Smooth muscle cell (in vitro differentiated cells): ENCODE measurements around the gene TMEM127. TPM values are rescaled to one million over a fixed set of nuclear protein-coding genes. Genes with fewer than 3 reads are reported as not detected.
A peak's percentile ranks its signal among the peaks of the same experiment; 100 is the strongest.

ENCODE experiments used
- DNase-seq: peaks from one replicate; lab custom pipeline; 2025; ENCODE audit not compliant: unreplicated experiment; lab: John Stamatoyannopoulos, UW
- H2AFZ ChIP-seq: fragments of 200-600 bp; sonication (generic); 2 replicates; pipeline ENCODE4 v1.6.0; 2016; ENCODE audit warnings: antibody characterized with exemption, low read depth, mild to moderate bottlenecking
- H3F3A ChIP-seq: fragments of 200-600 bp; sonication (generic); 2 replicates; pipeline ENCODE4 v1.6.0; 2017; ENCODE audit warnings: antibody characterized with exemption, low read depth
- H3K27ac ChIP-seq: fragments of 200-600 bp; sonication (generic); 2 replicates; pipeline ENCODE4 v1.5.1; 2016; ENCODE audit warnings: low read depth, mild to moderate bottlenecking
- H3K27me3 ChIP-seq: fragments of 200-600 bp; sonication (generic); 2 replicates; pipeline ENCODE4 v1.6.1; 2016; ENCODE audit warnings: low read depth, mild to moderate bottlenecking
- H3K36me3 ChIP-seq: fragments of 200-600 bp; sonication (generic); 2 replicates; pipeline ENCODE4 v1.5.1; 2016; ENCODE audit warnings: low read depth
- H3K4me1 ChIP-seq: fragments of 200-600 bp; sonication (generic); 2 replicates; pipeline ENCODE4 v1.5.1; 2016; ENCODE audit warnings: low read depth
- H3K4me2 ChIP-seq: fragments of 200-600 bp; sonication (generic); 2 replicates; pipeline ENCODE4 v1.6.0; 2016; ENCODE audit warnings: mild to moderate bottlenecking
- H3K4me3 ChIP-seq: fragments of 200-600 bp; sonication (generic); 2 replicates; pipeline ENCODE4 v1.5.1; 2016; ENCODE audit warnings: mild to moderate bottlenecking
- H3K79me2 ChIP-seq: fragments of 200-600 bp; sonication (generic); 2 replicates; pipeline ENCODE4 v1.6.0; 2016; ENCODE audit warnings: low read depth, mild to moderate bottlenecking
- H3K9ac ChIP-seq: fragments of 200-600 bp; sonication (generic); 2 replicates; pipeline ENCODE4 v1.6.0; 2016; ENCODE audit warnings: low read depth
- H3K9me3 ChIP-seq: fragments of 200-600 bp; sonication (generic); replicated peaks from 2 replicates; pipeline ENCODE4 v1.5.1; 2016; ENCODE audit warnings: low read depth
- H4K20me1 ChIP-seq: fragments of 200-600 bp; sonication (generic); 2 replicates; pipeline ENCODE4 v1.6.0; 2016; ENCODE audit warnings: low read depth
- WGBS: methylation state at CpG from one replicate; pipeline ENCODE4 v1.1.7; 2016; ENCODE audit warnings: low lambda C conversion rate; 5-methylcytosine and 5-hydroxymethylcytosine counted together
- polyA plus RNA-seq: library from polyadenylated mRNA; unstranded; fragments of >200 nt; fragmentation: Nextera tagmentation; extraction: Ambion mirVana; gene quantifications from 2 replicates; pipeline ENCODE4 v1.2.1, GENCODE V29; 2016
- total RNA-seq: library from RNA; depleted of rRNA; stranded (reverse); fragments of >200 nt; gene quantifications from 2 replicates; pipeline ENCODE4 v1.2.3, GENCODE V29; 2014
- TF ChIP-seq, protein P1 (sequence below): fragments of 200-600 bp; sonication (generic); IDR thresholded peaks from 2 replicates; pipeline ENCODE4 v1.5.1; 2017; ENCODE audit warnings: borderline replicate concordance, mild to moderate bottlenecking, antibody characterized with exemption; ENCODE audit not compliant: insufficient read depth, poor library complexity, severe bottlenecking

TMEM127 gene
- total and polyA plus RNA-seq, 2 experiments from 2014 or later = 21.9 to 31.8 TPM

DNA sequence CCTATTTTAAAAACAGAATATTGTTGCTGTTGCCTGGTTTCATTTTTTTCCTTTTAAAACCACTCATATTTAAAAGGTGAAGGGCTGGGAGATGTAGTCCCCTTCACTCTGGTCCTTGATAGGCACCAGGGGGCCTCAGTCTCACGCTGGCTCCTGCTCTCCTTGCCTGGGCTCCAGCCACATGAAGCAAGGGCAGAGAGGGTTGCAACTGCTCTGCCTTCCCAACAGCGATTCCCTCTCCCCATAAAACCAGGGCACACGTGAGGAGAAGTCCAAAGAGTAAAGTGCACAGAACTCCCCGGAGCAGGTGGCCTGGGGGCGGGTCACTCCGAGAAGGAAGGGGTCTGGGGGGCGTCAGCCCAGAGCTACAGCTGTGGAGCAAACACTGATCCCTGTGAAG, 12.8 kb downstream of the TMEM127 start:
- H3K9ac ChIP-seq = no peak overlapping the region
- no peaks in the 10 kb centered on the region for H3K36me3 ChIP-seq
- H3K27ac ChIP-seq = no peak overlapping the region
- peaks cover 13% of the 10 kb centered on the region for H4K20me1 ChIP-seq
- no peaks in the 10 kb centered on the region for H3K9me3 ChIP-seq
- DNase-seq = no peak
- TF ChIP-seq, protein P1, sequence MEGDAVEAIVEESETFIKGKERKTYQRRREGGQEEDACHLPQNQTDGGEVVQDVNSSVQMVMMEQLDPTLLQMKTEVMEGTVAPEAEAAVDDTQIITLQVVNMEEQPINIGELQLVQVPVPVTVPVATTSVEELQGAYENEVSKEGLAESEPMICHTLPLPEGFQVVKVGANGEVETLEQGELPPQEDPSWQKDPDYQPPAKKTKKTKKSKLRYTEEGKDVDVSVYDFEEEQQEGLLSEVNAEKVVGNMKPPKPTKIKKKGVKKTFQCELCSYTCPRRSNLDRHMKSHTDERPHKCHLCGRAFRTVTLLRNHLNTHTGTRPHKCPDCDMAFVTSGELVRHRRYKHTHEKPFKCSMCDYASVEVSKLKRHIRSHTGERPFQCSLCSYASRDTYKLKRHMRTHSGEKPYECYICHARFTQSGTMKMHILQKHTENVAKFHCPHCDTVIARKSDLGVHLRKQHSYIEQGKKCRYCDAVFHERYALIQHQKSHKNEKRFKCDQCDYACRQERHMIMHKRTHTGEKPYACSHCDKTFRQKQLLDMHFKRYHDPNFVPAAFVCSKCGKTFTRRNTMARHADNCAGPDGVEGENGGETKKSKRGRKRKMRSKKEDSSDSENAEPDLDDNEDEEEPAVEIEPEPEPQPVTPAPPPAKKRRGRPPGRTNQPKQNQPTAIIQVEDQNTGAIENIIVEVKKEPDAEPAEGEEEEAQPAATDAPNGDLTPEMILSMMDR = no peak
- no peak overlapping the region for H2AFZ ChIP-seq
- H3K4me1 ChIP-seq = no peaks in the 10 kb centered on the region
- peaks cover 22% of the 10 kb centered on the region for H3K79me2 ChIP-seq
- H3F3A ChIP-seq = peaks cover 4% of the 10 kb centered on the region
- H3K27me3 ChIP-seq = no peaks in the 10 kb centered on the region
- H3K4me2 ChIP-seq = no peak overlapping the region
- no peak overlapping the region for H3K4me3 ChIP-seq
- WGBS = 94% methylated on average over 7 of the region's 7 CpGs

- no peak for DNase-seq
- Histone ChIP-seq H3K4me1 (no peaks in the 10 kb centered on the region), H3F3A (peaks cover 4% of the 10 kb centered on the region), H3K9ac (no peak overlapping the region), H2AFZ (no peak overlapping the region), H3K36me3 (no peaks in the 10 kb centered on the region), H4K20me1 (peaks cover 9% of the 10 kb centered on the region), H3K27ac (peak overlapping the region; percentile 47), H3K4me3 (no peak overlapping the region), H3K27me3 (no peaks in the 10 kb centered on the region), H3K9me3 (no peaks in the 10 kb centered on the region), H3K4me2 (no peak overlapping the region), H3K79me2 (peaks cover 18% of the 10 kb centered on the region)
- 97% methylated on average over 8 of the region's 8 CpGs for WGBS
- TF ChIP-seq, protein P1 = no peak
These were observed 13.3 kb downstream of the TMEM127 start for GRCh38 chr2:96252526-96252925.

- Histone ChIP-seq H3K27me3 (no peaks in the 10 kb centered on the region), H3K9ac (no peak overlapping the region), H3F3A (peaks cover 4% of the 10 kb centered on the region), H3K79me2 (peaks cover 11% of the 10 kb centered on the region), H4K20me1 (peaks cover 2% of the 10 kb centered on the region), H3K4me1 (no peaks in the 10 kb centered on the region), H3K9me3 (no peaks in the 10 kb centered on the region), H2AFZ (no peak overlapping the region), H3K36me3 (no peaks in the 10 kb centered on the region), H3K27ac (peak overlapping the region; percentile 59), H3K4me2 (peak overlapping the region; percentile 7), H3K4me3 (no peak overlapping the region)
- 65% methylated on average over 6 of the region's 6 CpGs for WGBS
- DNase-seq = no peak
- TF ChIP-seq, protein P1 = no peak
These were observed 14.0 kb downstream of the TMEM127 start for GRCh38 chr2:96251721-96252292.

DNA sequence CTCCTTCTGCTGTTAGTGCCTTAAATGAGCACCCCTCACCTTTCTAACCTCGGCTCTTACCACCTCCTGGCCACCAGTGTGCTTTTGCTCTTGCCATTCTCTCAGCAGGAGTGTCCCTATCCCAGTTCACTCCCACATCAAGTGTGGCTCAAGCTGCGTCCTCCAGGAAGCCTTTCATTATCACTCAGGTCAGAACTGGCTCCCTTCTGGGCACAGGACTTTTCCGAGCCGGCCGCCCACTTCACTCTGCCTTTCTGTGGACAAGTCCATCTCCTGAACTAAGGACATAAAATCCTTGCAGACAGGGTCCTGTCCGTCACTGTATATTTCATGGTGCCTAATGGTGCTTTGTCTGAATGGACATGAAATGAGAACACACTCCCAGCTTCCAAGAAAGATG, 15.6 kb downstream of the TMEM127 start:
- H3K4me2 ChIP-seq = no peak overlapping the region
- H3K36me3 ChIP-seq = no peaks in the 10 kb centered on the region
- H3K27ac ChIP-seq = no peak overlapping the region
- no peaks in the 10 kb centered on the region for H3K4me1 ChIP-seq
- no peaks in the 10 kb centered on the region for H3K27me3 ChIP-seq
- no peak overlapping the region for H2AFZ ChIP-seq
- peaks cover 4% of the 10 kb centered on the region for H3F3A ChIP-seq
- no peak overlapping the region for H3K4me3 ChIP-seq
- TF ChIP-seq, protein P1 = no peak
- H3K79me2 ChIP-seq = no peaks in the 10 kb centered on the region
- WGBS = 97% methylated on average over 6 of the region's 6 CpGs
- H3K9ac ChIP-seq = no peak overlapping the region
- no peak for DNase-seq
- H3K9me3 ChIP-seq = no peaks in the 10 kb centered on the region
- no peaks in the 10 kb centered on the region for H4K20me1 ChIP-seq
